GM19240 (cell line): ENCODE results near the gene RASSF1.

ENCODE experiments used
- DNase-seq: peaks from one replicate; pipeline ENCODE4 v3.0.0; 2011; ENCODE audit warnings: low spot score; ENCODE audit not compliant: insufficient read length

The RASSF1 gene

DNA sequence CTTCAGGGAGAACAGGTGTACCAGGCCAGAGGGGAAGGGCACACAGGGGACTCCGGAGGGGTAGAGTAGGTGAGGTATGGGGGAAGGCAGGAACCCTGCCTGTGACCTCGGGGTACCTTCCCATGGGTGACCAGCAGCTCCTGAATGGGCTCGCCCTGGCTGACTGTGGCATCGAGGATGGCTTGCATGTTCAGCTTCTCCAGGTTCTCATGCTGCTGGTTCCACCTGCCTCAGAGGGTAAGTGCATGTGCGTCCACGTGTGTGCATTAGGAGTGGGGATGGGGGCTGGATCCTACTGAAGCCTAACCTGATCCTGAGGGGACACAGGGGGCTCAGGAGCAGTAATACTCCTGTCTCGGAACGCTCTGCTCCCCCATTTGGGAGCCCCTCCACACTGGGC lies 4.4 kb upstream of the RASSF1 start:
- no peak for DNase-seq

DNA sequence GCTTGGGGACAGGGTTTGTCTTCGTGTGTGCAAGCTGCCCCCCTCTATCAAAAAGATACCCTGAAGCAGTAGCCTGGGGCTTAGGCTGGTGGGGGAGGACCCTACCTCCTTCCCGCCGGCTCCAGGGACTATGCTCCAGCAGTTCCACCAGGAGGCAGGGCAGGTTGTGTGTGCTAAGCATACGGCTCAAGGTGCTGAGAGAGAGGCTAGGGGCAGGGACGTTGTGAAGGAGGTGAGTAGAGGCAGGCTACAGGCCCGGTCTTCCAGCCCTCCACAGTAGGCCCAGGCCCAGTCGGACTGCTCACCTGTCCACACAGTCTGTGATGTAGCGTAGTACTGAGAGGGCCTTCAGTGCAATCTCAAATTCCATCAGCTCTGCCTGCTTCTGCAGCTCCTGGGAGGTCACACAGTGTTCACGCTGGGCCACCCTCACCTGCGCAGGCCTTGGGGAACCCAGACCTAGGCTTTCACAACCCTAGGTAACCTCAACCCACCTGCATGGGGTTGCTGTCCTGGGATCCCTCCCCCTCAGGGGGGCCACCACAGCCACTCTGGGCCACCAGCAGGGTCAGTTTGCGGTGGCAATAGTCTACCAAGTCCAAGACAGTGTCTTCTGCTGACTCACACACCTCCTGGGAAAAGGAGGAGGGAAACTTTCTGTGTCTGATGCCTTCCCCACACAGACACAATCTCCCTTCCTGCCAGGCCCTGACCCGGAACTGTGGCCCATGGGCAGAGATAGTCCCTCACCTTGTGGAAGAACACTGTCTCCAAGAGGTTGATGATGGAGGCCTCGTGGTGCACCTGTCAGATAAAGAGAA lies 2.4 kb upstream of the RASSF1 start:
- no peak for DNase-seq

DNA sequence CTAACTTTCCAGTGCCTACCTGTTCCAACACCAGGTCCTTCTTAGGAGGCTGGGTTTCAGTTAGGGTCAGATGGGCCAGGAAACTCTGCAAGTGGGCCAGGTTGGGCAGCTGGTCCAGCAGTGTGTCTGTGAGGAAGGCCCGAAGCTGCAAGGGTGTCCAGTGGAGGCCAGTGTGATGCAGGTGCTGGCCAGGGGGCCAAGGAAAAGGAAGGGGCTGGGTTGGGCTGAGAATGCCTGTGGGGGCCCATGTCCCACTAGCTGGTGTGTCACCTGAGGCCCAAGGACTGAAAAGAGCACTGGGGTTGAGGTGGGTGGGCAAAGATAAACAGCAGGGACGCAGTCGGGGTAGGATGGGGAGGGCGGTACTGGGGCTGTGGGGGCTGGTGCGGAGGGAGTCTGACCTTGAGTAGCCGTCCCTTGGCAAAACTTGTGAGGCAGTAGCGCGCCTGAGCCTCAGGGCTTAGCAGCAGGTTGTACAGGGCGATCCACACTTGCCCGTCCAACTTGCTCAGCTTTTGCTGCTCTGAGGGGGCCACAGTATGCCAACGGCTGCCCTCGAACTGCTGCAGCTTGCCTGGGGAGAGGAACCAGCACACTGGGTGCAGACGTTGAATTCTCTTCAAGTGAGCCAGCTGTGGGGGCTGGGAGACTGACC lies 1.5 kb upstream of the RASSF1 start:
- DNase-seq: no peak

DNA sequence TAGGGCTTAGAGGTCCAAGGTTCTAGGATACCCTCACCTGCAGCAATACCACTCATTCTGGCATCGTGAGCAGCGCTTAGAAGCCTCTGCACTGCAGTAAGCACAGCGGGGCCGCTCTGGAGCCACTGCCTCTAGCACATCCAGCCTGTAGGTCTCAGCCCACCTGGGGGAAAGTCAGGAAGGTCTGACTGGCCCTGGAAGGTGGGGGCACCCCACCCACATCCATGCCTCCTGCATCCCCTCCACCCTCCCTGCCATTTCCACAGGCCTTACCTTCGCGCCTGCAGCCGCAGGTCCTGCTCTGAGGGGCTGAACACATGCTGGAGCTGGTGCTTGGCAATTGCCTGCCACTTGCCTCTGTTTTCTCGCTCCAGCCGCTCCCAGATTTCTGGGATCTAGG lies 901 bp upstream of the RASSF1 start:
- no peak for DNase-seq

DNA sequence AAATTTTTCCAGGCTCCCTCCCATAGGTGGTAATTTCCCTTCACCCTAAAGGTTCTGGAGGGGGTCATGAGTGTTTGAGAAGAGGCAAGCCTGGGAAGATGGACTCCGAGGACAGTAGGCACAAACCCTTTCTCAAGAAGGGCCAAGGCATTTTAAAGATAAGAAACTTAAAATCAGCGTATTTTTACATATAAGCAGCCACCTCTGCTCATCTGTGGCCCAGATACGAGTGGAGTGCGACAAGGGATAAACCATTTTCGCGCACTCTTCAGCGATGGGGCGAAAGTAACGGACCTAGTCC lies 539 bp downstream of the RASSF1 start:
- DNase-seq: no peak

DNA sequence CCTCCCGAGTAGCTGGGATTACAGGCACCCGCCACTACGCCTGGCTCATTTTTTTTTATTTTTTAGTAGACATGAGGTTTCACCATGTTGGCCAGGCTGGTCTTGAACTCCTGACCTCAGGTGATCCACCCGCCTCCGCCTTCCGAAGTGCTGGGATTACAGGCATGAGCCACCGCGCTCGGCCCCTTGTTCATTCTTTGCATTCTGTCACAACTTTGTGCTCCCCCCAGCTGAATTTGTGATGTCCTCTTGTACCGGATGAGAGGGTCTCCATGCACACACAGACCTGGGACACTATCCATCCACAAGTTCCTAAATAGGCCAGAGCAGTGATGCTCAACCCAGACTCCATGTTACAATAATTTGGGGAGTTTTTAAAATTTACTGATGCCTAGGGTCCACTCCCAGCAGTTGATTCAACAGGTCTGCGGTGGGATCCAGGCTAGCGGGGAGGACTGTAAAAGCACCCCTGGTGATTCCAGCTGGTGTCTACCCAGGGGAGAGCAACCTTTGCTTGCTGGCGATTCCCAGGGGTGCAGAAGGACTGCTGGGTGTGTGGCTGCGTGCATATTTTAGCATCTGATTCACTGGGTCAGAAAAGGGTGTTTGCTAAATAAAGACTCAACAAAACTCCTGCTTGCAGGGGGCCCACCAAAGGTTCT lies 1.0 kb downstream of the RASSF1 start:
- no peak for DNase-seq

DNA sequence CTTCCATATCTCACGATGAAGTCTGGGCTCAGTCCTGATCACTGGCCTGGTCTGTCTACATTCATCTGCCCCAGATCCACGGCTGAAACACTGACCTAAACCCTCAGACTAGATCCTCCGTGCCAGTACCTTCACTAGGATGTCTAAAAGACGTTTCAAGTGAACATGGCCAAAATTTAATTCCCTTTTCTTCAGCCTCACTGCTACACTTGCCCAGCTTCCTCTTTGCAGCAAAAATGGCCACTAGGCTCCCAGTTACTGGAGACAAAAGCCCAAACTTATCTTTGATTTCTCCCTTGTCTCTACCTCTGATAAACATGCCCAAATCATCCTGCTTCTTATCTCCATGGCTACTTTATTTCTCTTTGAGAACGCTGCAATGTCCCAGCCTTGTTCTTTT lies 1.7 kb downstream of the RASSF1 start:
- DNase-seq: no peak

DNA sequence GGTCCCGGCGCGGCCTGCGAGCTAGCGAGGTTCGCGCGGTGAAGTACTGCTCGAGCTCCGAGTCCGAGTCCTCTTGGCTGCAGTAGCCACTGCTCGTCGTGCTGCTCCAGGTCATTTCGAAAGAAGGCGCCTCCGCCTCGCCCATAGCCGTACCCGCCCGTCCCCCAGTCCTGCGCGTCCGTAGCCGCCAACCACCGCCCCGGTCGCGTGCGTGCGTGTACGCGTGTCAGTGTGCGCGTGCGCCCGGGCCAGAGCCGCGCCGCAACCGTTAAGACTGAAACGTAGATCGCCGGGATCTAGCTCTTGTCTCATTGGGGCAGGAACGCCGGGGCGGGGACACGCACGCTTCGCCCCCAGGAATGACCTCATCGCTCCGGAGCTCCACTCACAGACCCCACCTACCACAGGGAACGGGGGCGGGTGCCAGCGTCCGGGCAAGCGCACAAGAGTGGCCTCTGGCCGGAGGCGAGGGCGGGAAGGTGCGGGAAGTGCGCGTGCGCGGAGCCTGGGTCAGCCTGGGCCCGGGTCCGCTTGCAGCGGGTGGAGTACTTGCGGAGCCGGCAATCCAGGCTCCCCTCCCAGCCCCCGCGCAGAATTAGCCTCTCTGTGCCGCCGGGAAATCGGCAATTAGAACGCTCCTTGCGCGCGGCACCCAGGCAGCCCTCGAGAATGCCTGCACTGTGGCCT lies 3.3 kb downstream of the RASSF1 start:
- DNase-seq: peak; percentile 96

DNA sequence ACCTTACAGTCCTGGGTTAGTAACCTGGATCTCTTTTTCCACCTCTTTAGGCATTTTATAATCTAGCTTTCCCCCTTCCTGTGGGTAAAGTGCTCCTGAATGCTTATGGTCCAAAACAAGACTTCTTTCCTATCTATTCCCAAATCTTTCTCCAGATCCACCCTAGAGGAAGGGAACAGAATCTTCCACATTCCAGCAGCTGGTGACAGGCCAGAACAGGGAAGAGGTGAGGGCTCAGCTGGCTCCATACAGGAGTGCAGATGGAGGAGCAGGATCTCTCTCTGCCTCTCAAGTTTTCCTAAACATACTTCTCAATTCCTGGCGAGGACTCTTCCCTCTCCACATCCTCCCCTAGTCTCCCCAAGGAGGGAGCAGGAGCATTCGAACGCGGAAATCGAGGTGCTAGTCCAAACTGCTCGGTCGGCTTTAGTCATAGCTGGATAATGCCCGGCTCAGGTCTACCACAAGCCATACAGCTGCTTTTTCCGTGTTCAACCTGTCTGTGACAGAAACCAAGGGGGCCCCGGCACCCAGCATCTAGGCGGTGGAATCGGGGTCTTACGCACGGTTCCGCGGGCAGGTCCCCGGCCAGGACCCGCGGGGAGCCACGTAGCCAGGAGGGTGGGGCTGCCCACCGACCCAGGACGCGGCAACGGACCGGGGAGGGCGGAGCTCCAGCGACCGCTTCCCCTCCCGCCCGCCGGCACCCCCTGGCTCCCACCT lies 4.0 kb downstream of the RASSF1 start:
- DNase-seq: peak; percentile 30

DNA sequence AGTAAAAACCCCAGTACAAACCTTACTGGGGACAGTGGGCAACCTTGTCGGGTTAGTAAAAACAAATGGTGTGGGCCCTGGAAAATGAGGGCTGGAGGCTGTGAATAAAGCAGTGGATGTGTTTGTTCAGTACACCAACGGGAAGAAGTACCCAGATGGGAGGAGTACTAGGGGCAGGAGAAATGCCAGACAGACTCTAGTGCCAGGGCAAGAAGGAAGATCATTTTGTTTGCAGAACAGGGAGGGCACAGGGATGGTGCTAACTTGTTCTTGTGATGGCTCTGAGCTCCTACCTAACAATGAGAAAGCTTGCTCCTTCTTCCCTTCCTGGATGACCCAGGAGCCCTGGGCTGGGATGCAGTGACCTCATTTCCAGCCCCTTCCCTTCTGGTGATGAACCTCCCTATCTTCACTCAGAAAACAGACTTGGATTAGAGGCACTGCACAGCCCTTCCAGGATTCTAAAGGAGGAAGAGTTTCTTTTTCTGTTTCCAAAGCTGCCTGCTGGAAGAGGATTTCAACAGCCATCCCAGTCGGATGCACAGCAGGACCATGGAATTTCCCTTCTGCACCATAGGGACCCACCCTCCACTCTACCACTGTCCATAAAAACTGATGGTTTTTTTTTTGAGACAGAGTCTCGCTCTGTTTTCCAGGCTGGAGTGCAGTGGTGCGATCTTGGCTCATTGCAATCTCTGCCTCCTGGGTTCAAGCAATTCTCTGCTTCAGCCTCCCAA lies 6.1 kb downstream of the RASSF1 start:
- DNase-seq: no peak

DNA sequence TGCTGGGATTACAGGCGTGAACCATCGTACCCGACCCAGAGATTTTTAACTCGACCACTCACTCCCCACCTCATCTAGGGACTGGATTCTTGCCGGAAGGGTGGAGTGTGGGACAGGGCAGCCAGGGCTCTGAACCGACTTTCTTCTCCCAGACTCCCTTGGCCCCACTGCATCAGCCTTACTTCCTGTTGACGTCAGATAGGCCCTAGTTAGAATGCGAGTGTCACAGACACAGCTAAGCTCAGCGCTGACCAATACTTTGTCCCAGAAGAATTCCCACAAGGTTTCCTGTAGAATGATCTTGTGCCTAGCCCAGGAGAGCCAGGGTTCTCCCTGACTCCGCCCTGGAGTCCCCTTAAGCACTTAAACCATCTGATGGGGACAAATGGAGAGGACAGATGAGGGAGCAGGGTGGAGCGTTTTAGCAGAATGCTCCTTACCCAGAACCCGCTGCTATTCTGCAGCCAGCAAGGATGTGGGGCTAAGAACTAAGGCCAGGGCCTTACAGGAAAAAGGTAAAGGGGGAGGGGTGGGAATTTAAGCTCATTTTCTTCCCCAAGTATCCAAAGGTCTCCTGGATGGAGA lies 6.8 kb downstream of the RASSF1 start:
- no peak for DNase-seq

DNA sequence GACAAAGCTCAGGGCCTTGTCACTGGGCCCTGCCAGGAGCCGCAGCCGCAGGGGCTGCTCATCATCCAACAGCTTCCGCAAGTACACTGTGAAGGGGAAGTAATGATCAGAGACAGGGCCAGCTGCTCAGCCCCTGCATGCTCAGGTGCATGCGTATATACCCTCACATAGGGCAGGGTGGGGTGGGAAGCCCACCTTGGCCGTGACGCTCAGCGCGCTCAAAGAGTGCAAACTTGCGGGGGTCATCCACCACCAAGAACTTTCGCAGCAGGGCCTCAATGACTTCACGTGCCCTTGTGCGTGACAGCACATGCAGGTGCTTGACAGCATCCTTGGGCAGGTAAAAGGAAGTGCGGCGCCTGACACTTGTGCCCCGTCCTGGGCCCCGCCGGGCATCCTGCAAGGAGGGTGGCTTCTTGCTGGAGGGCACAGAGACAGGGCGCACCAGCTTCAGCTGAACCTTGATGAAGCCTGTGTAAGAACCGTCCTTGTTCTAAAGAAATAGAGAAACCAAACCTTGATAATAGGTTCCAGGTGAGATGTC lies 9.2 kb downstream of the RASSF1 start:
- no peak for DNase-seq

DNA sequence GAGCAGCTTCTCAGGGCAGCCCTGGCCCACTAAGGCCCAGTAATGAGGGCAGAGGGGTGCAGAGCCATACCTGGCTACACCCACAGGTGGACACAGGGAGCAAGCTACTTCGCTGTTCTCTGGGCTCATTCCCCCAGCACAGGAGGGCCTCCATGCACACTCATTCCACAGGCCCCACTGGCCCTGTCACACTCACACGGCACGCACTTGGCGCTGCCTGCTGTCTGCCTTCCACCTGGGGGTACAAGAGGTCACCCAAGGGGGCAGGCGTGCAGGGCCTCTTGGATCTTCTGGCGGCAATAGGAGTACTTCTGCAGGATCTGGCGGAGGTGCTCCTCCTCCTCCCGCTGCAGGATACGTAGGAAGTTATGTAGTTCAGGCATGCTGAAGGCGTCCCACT lies 10.3 kb downstream of the RASSF1 start:
- DNase-seq: no peak

DNA sequence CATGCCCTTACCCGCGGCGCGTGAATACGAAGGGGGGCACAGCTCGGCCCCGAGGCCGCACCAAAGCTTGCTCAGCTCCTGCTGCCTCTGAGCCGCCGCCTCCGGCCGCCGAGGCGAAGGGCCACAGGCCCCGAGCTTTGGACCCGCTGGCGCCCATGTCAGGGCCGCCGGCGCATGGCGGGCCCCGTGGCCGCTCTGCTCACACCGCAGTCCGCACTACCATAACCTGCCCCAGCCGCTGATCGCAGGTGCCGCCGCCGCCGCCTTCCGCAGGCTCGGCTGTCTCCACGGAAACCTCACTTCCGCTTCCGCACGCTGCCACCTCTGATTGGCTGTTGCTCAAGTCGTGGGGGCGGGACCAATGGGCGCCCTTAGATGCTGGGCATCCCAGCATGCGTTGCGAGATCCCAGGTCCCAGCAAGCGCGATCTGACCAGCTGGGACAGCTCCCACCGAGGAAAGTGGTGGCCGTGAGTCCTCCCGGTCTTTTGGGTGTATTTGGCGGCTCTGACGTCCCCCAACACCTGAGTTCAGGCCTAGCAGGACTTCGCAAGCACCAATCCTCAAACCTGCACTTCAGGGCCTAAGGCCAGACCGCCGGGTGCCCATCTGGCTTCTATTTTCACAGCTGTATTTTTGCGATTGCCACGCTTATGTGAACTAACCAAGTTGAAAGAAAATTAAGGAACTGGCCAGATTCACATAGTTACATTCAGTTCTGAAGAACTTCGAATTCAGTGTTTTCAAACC lies 12.5 kb downstream of the RASSF1 start, which contains the start of gene TUSC2:
Gene TUSC2 (minus strand): TSS at position 281 of the 749 bp plus-strand sequence. CDS start 124 bp downstream, at position 157.
- peak; percentile 90 for DNase-seq

DNA sequence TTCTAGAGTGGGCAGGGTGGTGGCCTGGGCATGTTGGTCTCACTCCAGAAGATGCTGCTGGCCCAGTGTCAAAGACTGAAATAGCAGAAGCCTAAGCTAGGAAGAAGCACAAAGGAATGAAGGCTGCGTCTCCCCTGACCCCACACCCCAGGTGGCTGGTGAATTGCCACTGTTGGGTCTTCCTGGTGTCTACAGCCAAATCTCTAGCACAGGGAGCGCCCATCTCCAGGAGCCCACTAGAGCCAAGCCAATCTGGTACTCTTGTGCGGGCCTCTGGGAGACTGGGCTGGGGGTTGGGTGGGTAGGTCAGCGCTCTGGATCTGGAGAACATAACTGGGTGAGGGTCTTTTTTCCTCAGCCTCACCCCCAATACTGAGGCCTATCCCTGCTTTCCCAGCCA lies 13.5 kb downstream of the RASSF1 start:
- DNase-seq: no peak

DNA sequence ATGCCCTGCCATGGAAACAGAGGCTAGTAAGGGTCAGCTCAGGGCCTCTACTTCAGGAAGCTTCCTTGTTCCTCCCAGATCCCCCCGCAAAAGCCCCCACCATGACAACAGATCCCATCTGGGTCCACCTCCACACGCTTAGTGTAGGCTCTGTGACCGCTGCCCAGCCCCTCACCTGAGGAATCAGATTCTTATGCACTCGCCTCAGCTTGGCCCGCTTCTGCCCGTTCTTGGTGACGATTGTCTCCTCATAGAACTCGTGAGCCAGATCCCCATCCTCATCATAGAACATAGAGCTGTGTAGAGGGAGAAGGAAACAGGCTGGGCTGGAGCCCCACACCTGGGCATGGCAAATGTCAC lies 14.5 kb downstream of the RASSF1 start:
- no peak for DNase-seq

DNA sequence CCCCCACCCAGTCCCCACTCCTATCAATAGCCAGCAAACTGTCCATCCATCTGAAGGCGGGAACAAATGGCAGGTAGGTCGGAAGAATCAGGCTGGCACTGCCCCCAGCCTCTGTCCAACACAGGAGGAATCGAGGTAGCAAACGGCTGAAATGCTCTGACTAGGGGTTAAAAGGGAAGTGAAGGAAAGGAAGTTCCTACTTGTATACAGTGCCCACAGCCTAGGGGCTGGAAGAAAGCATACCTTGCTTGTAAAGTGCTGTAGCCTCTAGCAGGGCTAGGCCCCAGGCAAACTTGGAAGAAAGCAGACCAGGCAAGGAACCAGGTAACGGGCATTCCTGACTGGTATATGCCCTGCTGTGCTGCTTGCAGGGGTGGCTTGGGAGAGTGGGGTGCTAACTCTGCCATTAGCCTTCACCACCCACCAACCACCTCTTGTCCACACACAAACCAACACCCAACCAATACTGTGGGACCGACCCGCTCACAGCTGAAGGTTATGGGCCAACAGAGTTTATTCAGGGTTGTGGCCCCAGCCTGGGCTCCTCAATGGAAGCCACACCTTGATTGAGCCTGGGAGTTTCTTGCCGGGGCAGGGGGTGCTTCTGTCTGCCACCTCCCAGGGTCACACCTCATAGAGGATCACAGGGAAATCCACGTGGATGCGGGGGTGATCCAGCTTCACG lies 15.0 kb downstream of the RASSF1 start:
- DNase-seq: no peak

DNA sequence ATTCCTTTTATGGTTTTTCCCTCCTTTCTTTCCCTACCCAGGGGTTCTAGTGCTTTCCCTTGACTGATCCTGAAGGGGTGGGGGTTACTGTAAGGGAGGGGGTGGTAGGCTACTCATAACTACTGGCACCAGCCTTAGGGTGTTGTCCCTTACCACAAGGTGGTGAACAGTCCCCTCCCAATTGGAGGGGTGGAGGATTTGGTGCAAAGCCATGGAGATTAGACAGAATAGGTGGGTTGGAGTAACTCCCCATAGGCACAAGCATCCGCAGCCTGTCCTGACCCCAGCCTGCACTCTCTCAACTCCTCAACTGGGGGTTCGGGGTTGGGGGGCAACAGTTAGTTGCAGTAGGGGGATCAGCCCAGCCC lies 15.5 kb downstream of the RASSF1 start:
- DNase-seq: no peak
